Left kidney (tissue), 2 donors: ENCODE data around the gene PSD4. TPM values are rescaled to one million over a fixed set of nuclear protein-coding genes. Genes with fewer than 3 reads are reported as not detected.

Experiments
- DNase-seq: peaks from one replicate; pipeline ENCODE4 v3.0.0-alpha.2; 2013
- polyA plus RNA-seq: library from polyadenylated mRNA; unstranded; fragments of 120-200 nt; gene quantifications from one replicate; pipeline ENCODE4 v1.2.1, GENCODE V29; 2013; ENCODE audit not compliant: insufficient read length

The PSD4 gene
- polyA plus RNA-seq, 1 donor, result 10.0 TPM

DNA sequence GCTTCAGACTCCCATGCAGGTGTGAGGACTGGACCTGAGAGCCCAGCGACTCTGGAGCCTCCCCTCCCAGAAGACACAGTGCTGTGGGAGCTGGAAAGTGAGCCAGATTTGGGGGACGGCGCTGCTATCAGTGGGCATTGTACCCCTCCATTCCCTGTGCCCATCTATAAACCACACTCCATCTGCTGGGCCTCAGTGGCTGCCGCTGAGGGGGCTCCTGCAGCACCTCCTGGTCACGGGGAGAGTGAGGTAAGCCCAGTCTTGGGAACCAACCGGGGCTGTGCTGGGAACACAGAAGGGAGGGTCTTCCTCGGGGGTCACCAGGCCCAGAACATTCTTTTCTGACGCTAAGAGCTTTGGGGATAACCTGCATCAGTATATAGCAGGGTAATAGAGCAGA is 9.5 kb downstream of the PSD4 start:
- DNase-seq, result no peak

DNA sequence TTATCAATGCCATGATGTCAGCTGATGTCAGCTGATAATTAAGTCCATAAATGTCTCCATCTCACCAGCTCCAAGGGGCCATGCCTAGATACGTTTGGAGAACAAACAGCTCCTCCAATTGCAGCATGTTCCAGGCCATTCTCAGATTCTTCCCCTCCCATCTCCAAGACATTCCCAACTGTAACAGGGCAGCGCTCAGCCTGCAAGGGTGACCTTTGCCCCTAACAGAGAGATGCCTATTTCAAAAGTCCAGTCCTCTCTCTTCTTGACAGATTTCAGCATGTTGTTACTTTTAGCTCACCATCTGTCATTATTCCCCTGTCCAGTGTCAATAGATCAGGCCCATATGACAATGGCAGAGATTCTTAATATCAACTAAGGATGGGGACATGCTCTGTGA is 9.9 kb downstream of the PSD4 start:
- DNase-seq, result no peak

DNA sequence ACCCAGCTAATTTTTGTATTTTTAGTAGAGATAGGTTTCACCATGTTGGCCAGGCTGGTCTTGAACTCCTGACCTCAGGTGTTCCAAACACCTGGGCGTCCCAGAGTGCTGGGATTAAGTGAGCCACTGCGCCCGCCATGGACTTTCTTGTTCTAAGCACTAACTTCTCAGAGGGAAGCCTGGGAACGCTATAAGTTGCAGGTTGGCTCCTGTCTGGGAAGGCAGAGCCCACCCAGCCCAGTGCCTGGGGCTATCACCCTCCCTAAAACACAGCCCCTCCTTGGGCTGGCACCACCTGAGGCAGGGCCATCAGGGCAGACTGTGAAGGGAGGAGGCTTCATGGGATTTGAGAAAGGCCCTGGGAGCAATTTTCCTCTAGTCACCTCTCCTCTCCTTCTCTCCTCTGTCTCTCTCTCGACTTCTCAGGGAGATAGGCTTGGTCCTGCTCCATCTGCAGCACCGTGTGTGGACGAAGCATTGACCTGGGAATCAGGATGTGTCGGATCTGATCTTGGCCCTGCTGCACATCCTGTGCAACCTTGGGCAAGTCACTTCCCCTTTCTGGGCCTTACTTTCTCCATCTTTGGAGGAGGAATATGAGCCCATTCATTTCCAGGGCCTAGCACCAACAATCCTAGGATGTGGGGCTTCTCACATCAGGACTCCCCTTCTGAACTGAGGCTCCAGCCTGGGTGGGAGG is 10.9 kb downstream of the PSD4 start:
- no peak for DNase-seq

DNA sequence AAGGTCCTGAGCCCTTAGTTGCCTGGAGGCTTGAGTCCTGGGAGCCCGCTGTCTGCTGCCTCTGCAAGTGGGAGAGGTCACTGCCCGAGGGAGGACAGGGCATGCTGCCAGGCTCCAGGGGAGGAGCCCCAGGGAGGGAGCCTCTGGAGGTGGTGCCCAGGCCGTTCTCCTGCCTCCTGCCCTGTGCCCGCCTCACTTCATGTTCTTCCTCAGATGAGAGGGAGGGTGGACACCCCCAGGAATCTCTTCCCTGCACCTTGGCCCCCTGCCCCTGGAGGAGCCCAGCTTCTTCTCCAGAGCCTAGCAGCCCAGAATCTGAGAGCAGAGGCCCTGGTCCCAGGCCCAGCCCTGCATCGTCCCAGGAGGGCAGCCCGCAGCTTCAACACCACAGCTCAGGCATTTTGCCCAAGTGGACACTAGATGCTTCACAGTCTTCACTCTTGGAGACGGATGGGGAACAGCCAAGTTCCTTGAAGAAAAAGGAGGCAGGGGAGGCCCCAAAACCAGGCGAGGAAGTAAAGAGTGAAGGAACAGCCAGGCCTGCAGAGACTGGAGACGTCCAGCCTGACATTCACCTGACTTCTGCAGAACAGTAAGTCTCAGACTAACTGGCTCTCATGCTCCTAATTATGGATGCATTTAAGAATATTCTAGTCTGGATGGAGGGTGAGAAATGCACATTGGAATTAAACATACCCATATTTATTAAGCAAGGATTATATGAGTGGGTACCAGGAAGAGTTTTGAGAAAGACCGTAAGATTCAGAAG is 12.1 kb downstream of the PSD4 start:
- DNase-seq, result no peak

DNA sequence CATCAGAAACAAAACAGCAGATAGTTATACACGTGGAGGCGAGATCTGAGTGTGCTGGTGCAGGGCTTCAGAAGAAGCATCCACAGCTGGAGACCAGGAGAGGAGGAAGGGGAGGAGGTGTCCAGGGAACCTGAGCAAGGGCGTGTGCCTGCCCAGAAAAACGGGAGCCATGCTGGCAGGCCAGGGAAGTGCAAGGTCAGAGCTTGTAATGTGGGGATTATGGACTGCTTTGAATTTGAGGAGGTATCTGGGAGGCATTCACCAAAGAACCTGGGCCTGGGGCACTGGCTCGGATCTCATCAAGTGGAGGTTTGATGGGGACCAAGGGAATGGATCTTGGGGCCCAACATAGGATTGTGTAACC is 12.6 kb downstream of the PSD4 start:
- no peak for DNase-seq

DNA sequence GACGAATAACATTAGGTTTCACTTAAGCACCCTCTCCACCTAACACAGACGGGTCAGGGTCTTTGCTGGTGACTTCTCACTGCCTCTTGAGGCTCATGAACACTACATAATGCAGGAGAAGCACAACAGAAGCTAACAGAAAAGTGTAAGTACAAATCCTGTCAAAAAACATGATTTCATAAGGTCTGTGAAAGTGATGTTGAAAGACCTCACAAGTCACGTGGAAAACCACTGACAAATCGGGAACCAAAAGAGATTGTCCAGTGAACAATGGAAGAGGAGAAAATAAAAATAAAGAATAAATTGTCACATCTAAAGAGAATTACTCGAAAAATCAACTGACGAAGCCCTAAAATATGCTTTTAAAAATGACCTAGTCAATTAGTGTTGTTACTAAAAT is 14.0 kb downstream of the PSD4 start:
- no peak for DNase-seq

DNA sequence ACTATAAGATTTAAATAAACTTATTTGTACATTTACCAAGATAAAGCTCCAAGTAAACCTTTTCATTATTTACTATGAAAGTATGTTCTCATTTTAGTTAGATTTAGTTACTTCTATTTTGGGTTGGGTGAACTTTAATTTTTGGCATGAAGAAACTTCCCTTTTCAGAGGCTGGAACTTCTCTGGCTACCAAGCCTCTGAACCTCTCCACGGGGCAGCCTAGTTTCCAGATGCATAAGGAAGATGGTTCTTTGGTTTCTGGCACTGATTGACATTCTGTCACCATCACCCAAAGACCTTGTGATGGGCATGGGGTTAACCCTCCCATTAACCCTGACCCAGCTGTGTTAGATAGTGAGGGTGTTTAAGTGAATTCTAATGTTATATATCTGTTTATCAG is 17.1 kb downstream of the PSD4 start:
- no peak for DNase-seq

DNA sequence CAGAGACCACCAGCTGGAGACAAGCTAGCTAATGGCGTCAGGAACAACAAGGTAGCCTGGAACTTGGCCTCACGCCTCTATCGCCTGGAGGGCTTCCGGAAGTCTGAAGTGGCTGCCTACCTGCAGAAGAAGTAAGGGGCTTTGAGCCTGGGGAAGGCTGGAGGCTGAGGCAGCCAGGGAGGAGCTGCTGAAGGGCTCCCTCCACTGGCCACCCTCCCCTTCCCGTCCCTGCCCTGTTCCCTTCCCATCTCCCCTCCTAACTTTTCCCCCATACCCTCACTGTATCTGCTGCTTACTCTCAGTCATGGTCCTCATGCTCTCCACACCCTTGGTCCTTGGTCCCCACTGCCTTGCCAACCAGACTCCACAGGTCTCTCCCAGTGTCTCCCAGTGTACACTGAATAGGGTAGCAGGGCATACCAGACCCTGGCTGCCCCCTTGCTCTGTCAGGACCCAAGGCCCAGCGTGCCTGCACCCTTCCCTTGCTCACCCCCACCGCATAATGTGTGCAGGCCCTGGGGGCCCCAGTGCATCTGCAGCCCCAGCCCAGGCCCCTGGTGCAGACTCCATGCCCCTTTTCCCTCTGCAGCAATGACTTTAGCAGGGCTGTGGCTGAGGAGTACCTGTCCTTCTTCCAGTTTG is 18.8 kb downstream of the PSD4 start:
- no peak for DNase-seq

DNA sequence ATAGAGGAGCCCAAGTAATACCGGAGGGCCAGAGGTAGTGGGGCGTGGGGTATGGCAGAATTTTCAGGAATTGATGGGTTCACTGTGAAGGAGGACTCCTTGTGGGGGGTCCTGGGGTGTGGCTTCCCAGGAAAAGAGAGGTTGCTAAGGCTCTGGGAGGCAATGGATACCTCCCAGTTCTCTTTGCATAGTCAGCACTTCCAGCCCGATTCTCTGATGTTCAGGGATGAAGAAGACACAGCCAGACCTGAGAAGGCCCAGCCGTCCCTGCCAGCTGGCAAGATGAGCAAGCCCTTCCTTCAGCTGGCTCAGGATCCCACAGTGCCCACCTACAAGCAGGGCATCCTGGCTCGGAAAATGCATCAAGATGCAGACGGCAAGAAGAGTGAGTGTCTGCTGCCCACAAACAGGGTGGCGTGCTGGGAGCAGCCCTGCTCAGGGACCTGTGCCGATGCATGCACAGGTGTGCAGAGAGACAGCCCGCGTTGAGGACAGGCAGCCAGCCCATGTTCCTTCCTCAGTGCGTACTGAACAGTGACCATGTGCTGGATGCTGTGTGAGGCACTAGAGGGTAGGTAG is 22.2 kb downstream of the PSD4 start:
- DNase-seq, result no peak

DNA sequence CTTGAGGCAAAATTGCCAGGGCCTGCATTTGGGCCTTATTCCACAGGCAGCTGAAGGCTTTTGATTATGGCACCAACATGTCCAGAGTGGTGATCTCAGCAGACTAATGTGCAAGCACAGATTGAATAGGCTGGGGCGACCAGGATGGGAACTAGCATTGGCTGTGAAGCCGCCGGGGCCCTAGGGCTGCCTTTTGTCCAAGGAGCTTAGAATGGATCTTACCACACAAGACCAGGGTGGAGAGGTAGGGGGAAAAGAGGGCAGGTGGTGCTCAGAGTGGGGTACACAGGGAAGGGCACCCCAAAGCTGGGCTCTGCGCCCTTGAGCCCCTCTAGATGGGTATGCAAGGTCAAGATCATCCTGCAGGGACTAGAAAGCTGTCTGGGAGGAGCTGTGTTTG is 23.1 kb downstream of the PSD4 start:
- no peak for DNase-seq

DNA sequence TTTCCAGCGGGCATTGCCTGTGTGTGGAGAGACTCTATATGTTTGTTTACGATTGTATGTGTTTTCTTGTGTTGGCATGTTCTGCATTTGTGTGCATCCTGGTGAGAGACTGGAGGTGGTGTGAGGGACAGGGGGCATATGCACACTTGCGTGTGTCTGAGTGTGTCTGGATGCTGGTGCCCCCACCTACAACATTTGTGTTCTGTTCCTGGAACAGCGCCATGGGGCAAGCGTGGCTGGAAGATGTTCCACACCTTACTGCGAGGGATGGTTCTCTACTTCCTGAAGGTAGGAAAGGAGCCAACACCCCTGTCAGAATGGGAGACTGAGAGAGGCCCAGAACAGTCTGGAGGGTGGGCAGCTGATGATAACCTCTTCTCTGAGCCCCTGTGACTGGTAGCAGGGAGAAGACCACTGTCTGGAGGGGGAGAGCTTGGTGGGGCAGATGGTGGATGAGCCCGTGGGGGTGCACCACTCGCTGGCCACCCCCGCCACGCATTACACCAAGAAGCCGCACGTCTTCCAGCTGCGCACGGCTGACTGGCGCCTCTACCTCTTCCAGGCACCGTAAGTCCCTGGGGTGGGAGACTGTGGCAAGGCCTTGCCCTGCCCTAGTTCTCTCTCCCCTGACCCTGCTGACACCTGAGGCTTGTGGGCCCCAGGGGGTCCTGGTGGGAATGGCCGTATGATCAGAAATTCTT is 23.7 kb downstream of the PSD4 start:
- no peak for DNase-seq

DNA sequence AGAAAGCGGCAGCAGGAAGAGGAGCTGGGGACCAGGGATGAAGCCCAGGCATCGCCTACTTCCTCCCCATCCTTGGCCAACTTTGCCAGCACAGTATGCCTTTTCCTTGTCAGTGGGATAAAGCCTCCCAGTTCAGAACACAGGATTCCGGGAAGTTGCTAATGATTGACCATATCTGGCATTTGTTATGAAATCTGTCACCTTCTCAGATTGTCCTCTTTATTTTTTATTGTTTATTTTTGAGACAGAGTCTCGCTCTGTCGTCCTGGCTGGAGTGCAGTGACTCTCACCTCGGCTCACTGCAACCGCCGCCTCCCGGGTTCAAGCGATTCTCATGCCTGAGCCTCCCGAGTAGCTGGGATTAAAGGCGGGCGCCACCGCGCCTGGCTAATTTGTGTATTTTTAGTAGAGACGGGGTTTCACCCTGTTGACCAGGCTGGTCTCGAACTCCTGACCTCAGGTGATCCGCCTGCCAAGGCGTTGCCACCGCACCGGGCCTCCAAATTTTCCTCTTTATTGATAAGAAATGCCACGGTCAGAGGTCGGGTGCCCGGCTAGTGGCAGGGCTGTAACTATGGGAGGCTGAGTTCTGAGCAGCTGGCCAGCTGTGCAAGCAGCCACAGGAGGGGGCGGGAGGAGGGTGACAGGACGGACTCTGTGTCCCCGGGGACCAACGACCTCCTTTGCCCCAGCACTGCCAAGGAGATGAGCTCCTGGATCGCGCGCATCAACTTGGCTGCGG is 24.4 kb downstream of the PSD4 start:
- no peak for DNase-seq

DNA sequence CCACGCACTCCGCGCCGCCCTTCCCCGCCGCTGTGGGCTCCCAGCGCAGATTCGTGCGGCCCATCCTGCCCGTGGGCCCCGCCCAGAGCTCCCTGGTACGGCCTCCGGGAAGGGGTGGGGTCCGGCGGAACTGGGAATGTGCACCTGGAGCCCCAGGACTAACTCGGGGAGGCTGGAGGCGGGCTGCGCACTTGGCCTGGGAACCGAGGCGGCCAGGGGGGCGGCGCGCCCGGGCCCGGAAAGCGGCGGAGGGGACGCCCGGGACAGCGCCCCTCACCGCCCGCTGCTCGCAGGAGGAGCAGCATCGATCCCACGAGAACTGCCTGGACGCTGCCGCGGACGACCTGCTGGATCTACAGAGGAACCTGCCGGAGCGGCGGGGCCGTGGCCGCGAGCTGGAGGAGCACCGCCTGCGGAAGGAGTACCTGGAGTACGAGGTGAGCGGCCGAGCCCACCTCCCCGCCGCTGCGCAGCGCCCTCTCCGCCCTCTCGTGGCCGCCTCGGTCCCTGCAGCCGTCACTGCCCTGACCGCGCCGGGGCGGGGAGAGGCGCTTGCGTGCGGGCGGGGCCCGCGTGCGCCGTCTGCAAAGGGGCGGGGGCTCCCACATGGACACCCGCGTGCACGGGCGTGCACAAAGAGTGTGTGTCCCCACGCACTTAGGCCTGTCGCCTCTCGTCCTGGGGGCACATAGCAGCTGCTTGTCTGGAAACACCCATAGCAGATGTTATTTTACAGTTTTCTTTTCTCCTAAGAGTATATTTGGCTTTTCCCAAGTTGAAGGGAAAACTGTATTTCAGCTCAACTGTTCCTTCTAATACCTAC is 25.2 kb downstream of the PSD4 start:
- DNase-seq, result no peak

DNA sequence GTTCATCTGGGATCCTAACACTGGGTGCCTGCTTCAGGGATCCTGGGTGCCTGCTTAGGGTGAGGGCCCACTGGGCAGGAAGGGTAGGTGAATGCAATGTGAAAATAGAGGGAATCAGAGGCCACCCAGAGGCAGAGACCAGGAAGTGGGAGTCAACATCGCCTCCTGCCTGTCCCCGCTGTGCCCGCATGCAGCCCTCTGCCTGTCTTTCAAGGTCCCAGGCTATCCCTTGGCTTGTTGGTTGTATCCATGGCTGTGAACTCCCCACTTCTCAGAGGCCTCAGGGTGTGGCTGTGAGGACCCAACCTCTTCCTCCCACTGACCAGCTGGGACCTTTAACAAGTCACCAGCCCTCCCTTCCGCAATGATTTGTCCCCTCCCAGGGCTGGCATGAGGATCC is 26.5 kb downstream of the PSD4 start:
- no peak for DNase-seq

DNA sequence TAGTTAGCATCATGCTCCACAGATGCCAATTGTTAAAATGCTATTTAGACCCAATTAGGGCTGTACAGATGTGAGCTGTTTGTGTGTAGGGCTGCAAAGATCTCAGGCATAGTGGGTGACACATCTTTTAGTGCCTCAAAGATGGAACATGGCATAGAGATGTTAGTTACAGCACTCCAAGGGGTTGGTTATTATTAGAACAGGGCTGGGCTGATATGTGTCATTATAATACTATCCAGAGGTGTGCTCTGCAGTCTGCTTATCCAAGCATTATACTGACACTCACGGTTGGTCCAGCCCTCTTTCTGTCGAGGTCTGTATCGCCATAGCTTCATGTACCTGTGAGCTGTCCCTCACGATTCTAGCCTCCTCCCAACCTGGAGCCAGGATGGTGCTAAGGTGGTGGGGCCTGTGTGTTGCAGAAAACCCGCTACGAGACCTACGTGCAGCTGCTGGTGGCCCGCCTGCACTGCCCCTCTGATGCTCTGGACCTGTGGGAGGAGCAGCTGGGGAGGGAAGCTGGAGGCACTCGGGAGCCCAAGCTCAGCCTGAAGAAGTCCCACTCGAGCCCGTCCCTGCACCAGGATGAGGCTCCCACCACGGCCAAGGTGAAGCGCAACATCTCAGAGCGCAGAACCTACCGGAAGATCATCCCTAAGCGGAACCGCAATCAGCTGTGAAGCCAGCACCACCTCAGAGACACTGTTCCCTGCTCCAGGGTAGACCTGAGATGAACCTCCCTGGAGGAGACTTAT is 27.1 kb downstream of the PSD4 start:
- no peak for DNase-seq

DNA sequence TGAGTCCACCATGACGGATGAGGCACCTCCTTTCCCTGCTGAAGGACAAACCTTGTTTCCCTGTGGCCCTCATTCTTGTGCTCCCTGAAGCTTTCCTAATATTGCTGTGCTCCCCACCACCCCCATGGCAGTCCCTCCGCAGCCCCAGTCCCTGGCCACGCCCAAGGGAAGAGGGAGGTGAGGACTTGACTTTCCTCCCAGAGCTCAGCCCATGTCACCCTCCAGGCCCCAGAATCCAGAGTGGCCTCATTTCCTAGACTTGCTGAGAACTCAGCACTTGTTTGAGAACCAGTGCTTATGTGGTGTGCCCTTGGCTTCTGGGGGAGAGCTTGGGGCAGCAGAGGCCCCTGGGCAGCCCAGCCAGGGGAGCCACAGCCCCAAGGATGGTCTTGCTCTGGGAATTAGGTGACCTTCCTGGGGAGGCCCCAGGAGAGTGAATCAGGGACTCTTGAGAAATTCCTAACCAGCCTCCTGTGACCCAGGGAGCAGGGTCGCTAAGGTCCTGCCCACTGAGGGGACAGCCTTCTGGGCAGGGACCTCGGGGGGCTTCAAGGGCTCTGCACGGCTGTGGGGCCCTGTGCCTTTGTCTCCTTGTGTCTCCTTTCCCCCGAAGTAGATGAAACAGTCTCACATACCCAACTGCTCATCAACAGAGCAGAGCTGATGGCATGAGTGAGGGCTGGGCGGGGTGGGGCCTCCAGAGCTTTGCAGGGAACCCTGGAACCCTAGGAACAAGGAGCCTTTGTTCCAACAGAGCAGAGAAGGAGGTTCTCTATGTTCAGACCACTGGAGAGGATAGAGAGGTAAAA is 27.9 kb downstream of the PSD4 start:
- no peak for DNase-seq

DNA sequence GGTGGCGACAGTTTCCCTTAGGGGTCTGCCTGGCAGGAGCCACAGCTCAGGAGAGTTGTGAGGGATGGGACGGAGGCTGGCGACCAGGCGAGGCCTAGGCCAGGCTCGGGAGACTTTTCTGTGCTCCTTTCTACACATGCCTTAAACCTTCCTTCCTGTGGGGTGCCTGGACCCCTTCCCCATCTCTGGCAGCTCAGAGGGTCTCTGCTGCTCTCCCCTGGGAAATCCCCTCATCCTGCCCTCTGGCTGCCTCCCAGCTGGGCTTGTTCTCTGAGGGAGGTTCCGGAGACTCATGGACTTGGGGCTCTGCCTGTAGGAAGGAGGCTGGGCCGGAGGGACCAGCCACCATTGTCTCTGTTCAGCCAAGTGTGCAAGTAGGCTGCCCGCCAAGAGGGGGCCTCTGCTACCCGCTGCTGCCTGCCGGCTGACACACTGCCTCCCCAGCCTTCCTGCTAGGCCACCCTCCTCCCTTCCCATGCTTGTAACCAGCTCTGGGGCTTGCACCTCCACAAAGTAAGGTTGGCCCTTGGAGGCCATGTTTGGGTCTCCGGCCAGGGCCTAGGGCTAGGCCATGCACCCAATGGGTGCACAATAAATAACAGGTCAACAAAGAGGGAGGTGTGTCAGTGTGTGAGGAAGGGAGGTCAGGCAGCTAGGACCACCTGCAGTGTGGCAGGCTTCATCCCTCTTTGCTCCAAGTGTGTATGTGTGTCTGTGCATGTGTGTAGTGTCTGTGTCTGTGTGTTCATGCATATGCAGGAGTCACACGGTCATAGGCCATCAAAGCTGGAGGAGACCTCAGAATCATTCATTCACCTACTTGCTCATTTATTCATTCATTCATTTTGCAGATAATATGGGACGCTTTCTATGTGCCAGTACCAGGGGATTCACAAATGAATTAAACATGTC is 28.8 kb downstream of the PSD4 start:
- DNase-seq, result no peak

DNA sequence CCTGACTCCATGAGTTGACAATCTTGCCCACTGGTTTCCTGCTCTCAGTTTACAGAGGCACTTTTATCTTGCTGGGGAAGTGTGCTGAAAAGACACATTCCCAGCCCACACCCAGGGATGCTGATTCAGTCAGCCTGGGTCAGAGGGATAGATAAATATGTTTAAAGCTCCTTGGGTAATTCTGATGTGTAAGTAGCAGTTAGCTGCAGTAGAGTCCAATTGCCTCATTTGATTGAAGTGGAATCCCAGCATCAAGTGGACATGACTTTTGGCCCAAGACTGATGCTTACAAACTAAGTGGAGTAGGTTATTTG is 29.4 kb downstream of the PSD4 start:
- DNase-seq, result no peak
